Tibial nerve (tissue), 4 donors: ENCODE data around the gene NOTCH1.

Experiments
- EP300 ChIP-seq, 2 donors: sonication (generic); formaldehyde crosslinking; IDR thresholded peaks; one replicate each; pipeline ENCODE4 v1.6.1; 2017; ENCODE audit warnings: antibody characterized with exemption in 2 of 2, mild to moderate bottlenecking in 1 of 2
- POLR2A ChIP-seq, 2 donors: fragments of 450-650 bp; IDR thresholded peaks; one replicate each; pipeline ENCODE4 v1.6.1; 2017; ENCODE audit warnings: antibody characterized with exemption in 2 of 2, mild to moderate bottlenecking in 2 of 2, moderate library complexity in 2 of 2
- TF ChIP-seq, protein P1 (sequence below), 5 experiments: fragments of 200-600 bp in 3 of 5; fragments of 450-650 bp in 2 of 5; sonication (generic) in 3 of 5; IDR thresholded peaks; one replicate each; pipeline ENCODE4 v1.5.1; 2016 to 2019; ENCODE audit warnings: antibody characterized with exemption in 5 of 5, mild to moderate bottlenecking in 3 of 5, moderate library complexity in 2 of 5

DNA sequence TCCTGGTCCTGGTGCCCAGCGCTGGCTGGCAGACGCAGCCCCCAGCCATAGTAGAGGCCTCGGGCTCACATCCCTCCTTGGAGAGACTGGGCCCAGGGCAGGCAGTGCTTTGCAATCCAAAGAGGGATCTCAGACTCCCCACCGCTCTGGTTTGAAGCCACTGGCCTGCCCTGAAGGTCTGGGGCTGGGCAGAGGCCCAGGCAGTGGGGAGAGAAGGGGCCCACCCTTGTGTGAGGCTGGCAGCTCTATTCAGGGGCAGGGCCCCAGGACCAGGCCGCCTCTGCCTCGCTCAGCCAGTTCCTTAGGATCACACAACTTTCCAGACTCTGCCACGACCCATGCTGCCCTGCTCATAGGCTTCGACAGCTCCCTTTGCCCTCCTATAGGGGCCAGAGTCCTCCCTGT, 52.3 kb downstream of the NOTCH1 start:
- TF ChIP-seq, protein P1, sequence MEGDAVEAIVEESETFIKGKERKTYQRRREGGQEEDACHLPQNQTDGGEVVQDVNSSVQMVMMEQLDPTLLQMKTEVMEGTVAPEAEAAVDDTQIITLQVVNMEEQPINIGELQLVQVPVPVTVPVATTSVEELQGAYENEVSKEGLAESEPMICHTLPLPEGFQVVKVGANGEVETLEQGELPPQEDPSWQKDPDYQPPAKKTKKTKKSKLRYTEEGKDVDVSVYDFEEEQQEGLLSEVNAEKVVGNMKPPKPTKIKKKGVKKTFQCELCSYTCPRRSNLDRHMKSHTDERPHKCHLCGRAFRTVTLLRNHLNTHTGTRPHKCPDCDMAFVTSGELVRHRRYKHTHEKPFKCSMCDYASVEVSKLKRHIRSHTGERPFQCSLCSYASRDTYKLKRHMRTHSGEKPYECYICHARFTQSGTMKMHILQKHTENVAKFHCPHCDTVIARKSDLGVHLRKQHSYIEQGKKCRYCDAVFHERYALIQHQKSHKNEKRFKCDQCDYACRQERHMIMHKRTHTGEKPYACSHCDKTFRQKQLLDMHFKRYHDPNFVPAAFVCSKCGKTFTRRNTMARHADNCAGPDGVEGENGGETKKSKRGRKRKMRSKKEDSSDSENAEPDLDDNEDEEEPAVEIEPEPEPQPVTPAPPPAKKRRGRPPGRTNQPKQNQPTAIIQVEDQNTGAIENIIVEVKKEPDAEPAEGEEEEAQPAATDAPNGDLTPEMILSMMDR (IDR thresholded peaks at IDR 0.05): no peak
- TF ChIP-seq EP300 (IDR thresholded peaks at IDR 0.05) (no peak), POLR2A (IDR thresholded peaks at IDR 0.05) (no peak)
